Caco-2 (cell line): ENCODE results near the gene ATXN7L2. TPM values are rescaled to one million over a fixed set of nuclear protein-coding genes. Genes with fewer than 3 reads are reported as not detected.

Source experiments
- BruUV-seq: library from RNA; stranded (reverse); fragments of 400-500 nt; replicated peaks from 2 replicates; lab custom pipeline; 2021; lab: Mats Ljungman, UMichigan
- CTCF ChIA-PET: fragments of 300-600 bp; sonication (Branson Sonifier 250); formaldehyde crosslinking; loops from one replicate; lab custom pipeline; 2022; ENCODE audit warnings: antibody characterized with exemption; lab: Charles Lee
- POLR2A ChIA-PET: fragments of 300-600 bp; sonication (Branson Sonifier 250); formaldehyde crosslinking; loops from one replicate; lab custom pipeline; 2022; ENCODE audit warnings: antibody characterized with exemption; lab: Charles Lee
- DNase-seq, 2 experiments: peaks; one replicate each; pipeline versions ENCODE4 v3.0.0 to v3.0.0-alpha.2; 2020 to 2022
- H3K27me3 ChIP-seq: replicated peaks from 2 replicates; pipeline ENCODE4 v1.6.0; 2011; ENCODE audit warnings: low read length; ENCODE audit not compliant: control insufficient read depth, insufficient read depth
- H3K36me3 ChIP-seq: 2 replicates; pipeline ENCODE4 v1.5.1; 2011; ENCODE audit warnings: low read length; ENCODE audit not compliant: control insufficient read depth, insufficient read depth
- H3K4me1 ChIP-seq: fragments of 250-450 bp; sonication (Bioruptor Pico); 2 replicates; pipeline ENCODE4 v1.5.1; 2020; ENCODE audit warnings: mild to moderate bottlenecking
- H3K4me3 ChIP-seq: 2 replicates; pipeline ENCODE4 v1.5.1; 2011; ENCODE audit warnings: low read depth, mild to moderate bottlenecking, control low read depth, low read length
- H3K9me3 ChIP-seq: fragments of 250-450 bp; sonication (Bioruptor Pico); 2 replicates; pipeline ENCODE4 v1.5.1; 2020; ENCODE audit warnings: mild to moderate bottlenecking, moderate library complexity
- H3K27ac Mint-ChIP-seq: one replicate; pipeline ENCODE4 v1.8.0; 2022; ENCODE audit warnings: mixed read lengths; ENCODE audit not compliant: unreplicated experiment
- H3K27me3 Mint-ChIP-seq: one replicate; pipeline ENCODE4 v1.8.0; 2022; ENCODE audit warnings: mixed read lengths; ENCODE audit not compliant: insufficient read depth, unreplicated experiment
- H3K36me3 Mint-ChIP-seq: one replicate; pipeline ENCODE4 v1.8.0; 2022; ENCODE audit warnings: mild to moderate bottlenecking, mixed read lengths; ENCODE audit not compliant: insufficient read depth, unreplicated experiment
- H3K4me1 Mint-ChIP-seq: one replicate; pipeline ENCODE4 v1.8.0; 2022; ENCODE audit warnings: low read depth, mixed read lengths; ENCODE audit not compliant: unreplicated experiment
- H3K4me3 Mint-ChIP-seq: one replicate; pipeline ENCODE4 v1.8.0; 2022; ENCODE audit warnings: mild to moderate bottlenecking, moderate library complexity, mixed read lengths; ENCODE audit not compliant: unreplicated experiment
- H3K9me3 Mint-ChIP-seq: one replicate; pipeline ENCODE4 v1.8.0; 2022; ENCODE audit warnings: mixed read lengths; ENCODE audit not compliant: unreplicated experiment
- CTCF ChIP-seq, 2 experiments: fragments of 200-600 bp in 1 of 2; IDR thresholded peaks; 1 replicate in 1 of 2; 2 replicates in 1 of 2; pipeline versions ENCODE4 v1.5.1 to v1.8.0; 2011 to 2022; ENCODE audit warnings: antibody characterized with exemption in 1 of 2, control low read depth in 1 of 2, inconsistent platforms in 1 of 2, low read depth in 1 of 2, low read length in 1 of 2, mild to moderate bottlenecking in 1 of 2, moderate library complexity in 1 of 2; ENCODE audit not compliant: insufficient read depth in 1 of 2, severe bottlenecking in 1 of 2, unreplicated experiment in 1 of 2
- intact Hi-C: fragments of 100-400 bp; cut with micrococcal nuclease; formaldehyde crosslinking; loops from one replicate; pipeline ENCODE4 v1.10.0; 2022; ENCODE audit not compliant: unreplicated experiment
- total RNA-seq: library from RNA; stranded (reverse); gene quantifications from 2 replicates; pipeline ENCODE4 v1.2.3, GENCODE V29; 2022

The ATXN7L2 gene
- total RNA-seq, 1 experiment from 2014 or later, result 4.0 TPM

- Mint-ChIP-seq H3K36me3 (no peaks in the 10 kb centered on the region), H3K9me3 (no peaks in the 10 kb centered on the region), H3K27me3 (no peaks in the 10 kb centered on the region), H3K4me3 (no peak overlapping the region), H3K4me1 (peaks cover 6% of the 10 kb centered on the region), H3K27ac (no peak overlapping the region)
- no peak for DNase-seq
- no peaks in the 10 kb centered on the region for H3K4me1 ChIP-seq
- H3K36me3 ChIP-seq, result no peaks in the 10 kb centered on the region
- H3K9me3 ChIP-seq, result no peaks in the 10 kb centered on the region
- TF ChIP-seq CTCF (IDR thresholded peaks at IDR 0.05; ENCODE audit: insufficient read depth in 1 of 2, low read depth in 1 of 2, low read length in 1 of 2, severe bottlenecking in 1 of 2, unreplicated experiment in 1 of 2), result no peak
- POLR2A ChIA-PET, result no interaction called here
- no TSS peak for BruUV-seq
- intact Hi-C loops, result no loop called here
- no peaks in the 10 kb centered on the region for H3K27me3 ChIP-seq
- CTCF ChIA-PET, result interaction anchor here (0.6 kb wide), 1 partner anchor 8 kb away, joined by 6 read pairs; no protein-coding TSS in a partner anchor
- no peak overlapping the region for H3K4me3 ChIP-seq
These were observed 29.1 kb upstream of the ATXN7L2 start for GRCh38 chr1:109454497-109455133.

GRCh38 chr1:109457819-109458218 lies 25.9 kb upstream of the ATXN7L2 start:
- TF ChIP-seq CTCF (IDR thresholded peaks at IDR 0.05; ENCODE audit: insufficient read depth in 1 of 2, low read depth in 1 of 2, low read length in 1 of 2, severe bottlenecking in 1 of 2, unreplicated experiment in 1 of 2), result no peak
- peaks cover 5% of the 10 kb centered on the region for H3K27me3 Mint-ChIP-seq
- H3K4me1 Mint-ChIP-seq, result peaks cover 6% of the 10 kb centered on the region
- Histone ChIP-seq H3K36me3 (no peaks in the 10 kb centered on the region), H3K4me1 (no peaks in the 10 kb centered on the region), H3K4me3 (no peak overlapping the region), H3K9me3 (no peaks in the 10 kb centered on the region), H3K27me3 (no peaks in the 10 kb centered on the region)
- intact Hi-C loops, result no loop called here
- H3K27ac Mint-ChIP-seq, result no peak overlapping the region
- BruUV-seq, result no TSS peak
- H3K9me3 Mint-ChIP-seq, result no peaks in the 10 kb centered on the region
- no peak for DNase-seq
- ChIA-PET CTCF (no interaction called here), POLR2A (no interaction called here)
- no peaks in the 10 kb centered on the region for H3K36me3 Mint-ChIP-seq
- no peak overlapping the region for H3K4me3 Mint-ChIP-seq

GRCh38 chr1:109466125-109466451 lies 17.6 kb upstream of the ATXN7L2 start:
- no peaks in the 10 kb centered on the region for H3K36me3 Mint-ChIP-seq
- intact Hi-C loops, result no loop called here
- Histone ChIP-seq H3K27me3 (no peaks in the 10 kb centered on the region; the same call in 1 of the 2 replicates), H3K4me3 (peak overlapping the region; percentile 47), H3K36me3 (no peaks in the 10 kb centered on the region), H3K4me1 (no peaks in the 10 kb centered on the region), H3K9me3 (no peaks in the 10 kb centered on the region)
- peaks cover 18% of the 10 kb centered on the region for H3K27me3 Mint-ChIP-seq
- H3K4me3 Mint-ChIP-seq, result peak overlapping the region; percentile 64
- no peak for TF ChIP-seq CTCF (IDR thresholded peaks at IDR 0.05; ENCODE audit: insufficient read depth in 1 of 2, low read depth in 1 of 2, low read length in 1 of 2, severe bottlenecking in 1 of 2, unreplicated experiment in 1 of 2)
- H3K27ac Mint-ChIP-seq, result no peak overlapping the region
- CTCF ChIA-PET, result no interaction called here
- no peaks in the 10 kb centered on the region for H3K9me3 Mint-ChIP-seq
- DNase-seq, result no peak
- no TSS peak for BruUV-seq
- POLR2A ChIA-PET, result no interaction called here
- H3K4me1 Mint-ChIP-seq, result peaks cover 10% of the 10 kb centered on the region
